OCI-LY1 (cell line): ENCODE results near the gene HIC1.

ENCODE experiments used
- H2AFZ ChIP-seq: fragments of 200-600 bp; sonication (generic), shearing (Covaris generic); 2 replicates; pipeline ENCODE4 v1.6.0; 2014; ENCODE audit warnings: antibody characterized with exemption, mild to moderate bottlenecking, low read length
- H3F3A ChIP-seq: fragments of 200-600 bp; sonication (generic), shearing (Covaris generic); 2 replicates; pipeline ENCODE4 v1.6.0; 2014; ENCODE audit warnings: mild to moderate bottlenecking, antibody characterized with exemption, low read length, moderate library complexity; ENCODE audit not compliant: insufficient read depth
- H3K27ac ChIP-seq: fragments of 200-600 bp; sonication (generic); 2 replicates; pipeline ENCODE4 v1.5.1; 2014; ENCODE audit warnings: low read length, mixed run types, mild to moderate bottlenecking, low read depth; ENCODE audit not compliant: poor library complexity, severe bottlenecking
- H3K27me3 ChIP-seq: fragments of 200-600 bp; sonication (generic); 2 replicates; pipeline ENCODE4 v1.6.0; 2014; ENCODE audit warnings: antibody characterized with exemption, mild to moderate bottlenecking, low read length, moderate library complexity; ENCODE audit not compliant: insufficient read depth
- H3K36me3 ChIP-seq: fragments of 200-600 bp; sonication (generic); 2 replicates; pipeline ENCODE4 v1.6.1; 2014; ENCODE audit warnings: mild to moderate bottlenecking, antibody characterized with exemption, low read length, moderate library complexity, mixed read lengths; ENCODE audit not compliant: insufficient read depth
- H3K4me1 ChIP-seq: fragments of 200-600 bp; sonication (generic); 2 replicates; pipeline ENCODE4 v1.5.1; 2014; ENCODE audit warnings: mild to moderate bottlenecking, low read length, moderate library complexity; ENCODE audit not compliant: insufficient read depth, severe bottlenecking
- H3K4me2 ChIP-seq: fragments of 200-600 bp; sonication (generic), shearing (Covaris generic); 2 replicates; pipeline ENCODE4 v1.6.1; 2014; ENCODE audit warnings: low read length
- H3K4me3 ChIP-seq: fragments of 200-600 bp; sonication (generic); 2 replicates; pipeline ENCODE4 v1.5.1; 2014; ENCODE audit warnings: low read length, low read depth, mild to moderate bottlenecking, mixed read lengths; ENCODE audit not compliant: poor library complexity, severe bottlenecking
- H3K79me2 ChIP-seq: fragments of 200-600 bp; shearing (Covaris generic); 2 replicates; pipeline ENCODE4 v1.6.1; 2016; ENCODE audit warnings: mixed run types, low read length, mixed read lengths; ENCODE audit not compliant: insufficient read depth
- H3K9ac ChIP-seq: fragments of 200-600 bp; sonication (generic), shearing (Covaris generic); 2 replicates; pipeline ENCODE4 v1.6.1; 2014; ENCODE audit warnings: mild to moderate bottlenecking, low read length, mixed read lengths
- H3K9me2 ChIP-seq: fragments of 200-600 bp; sonication (generic), shearing (Covaris generic); 2 replicates; pipeline ENCODE4 v1.6.1; 2014; ENCODE audit warnings: low read depth, mild to moderate bottlenecking, low read length, mixed read lengths
- H3K9me3 ChIP-seq: fragments of 200-600 bp; shearing (Covaris generic); 2 replicates; pipeline ENCODE4 v1.6.1; 2014; ENCODE audit warnings: low read length, mixed read lengths
- H4K20me1 ChIP-seq: fragments of 200-600 bp; sonication (generic), shearing (Covaris generic); 2 replicates; pipeline ENCODE4 v1.6.0; 2016; ENCODE audit warnings: mild to moderate bottlenecking, low read length; ENCODE audit not compliant: insufficient read depth
- EZH2 ChIP-seq: fragments of 200-600 bp; sonication (generic), shearing (Covaris generic); IDR thresholded peaks from 2 replicates; pipeline ENCODE4 v1.8.0; 2017; ENCODE audit warnings: borderline replicate concordance, mixed run types, mild to moderate bottlenecking, antibody characterized with exemption, low read length, moderate library complexity, mixed read lengths
- TF ChIP-seq, protein P1 (sequence below): fragments of 200-600 bp; sonication (generic), shearing (Covaris generic); IDR thresholded peaks from 2 replicates; pipeline ENCODE4 v1.5.1; 2017; ENCODE audit warnings: mild to moderate bottlenecking, antibody characterized with exemption, low read length, moderate library complexity, mixed read lengths

Gene HIC1

DNA sequence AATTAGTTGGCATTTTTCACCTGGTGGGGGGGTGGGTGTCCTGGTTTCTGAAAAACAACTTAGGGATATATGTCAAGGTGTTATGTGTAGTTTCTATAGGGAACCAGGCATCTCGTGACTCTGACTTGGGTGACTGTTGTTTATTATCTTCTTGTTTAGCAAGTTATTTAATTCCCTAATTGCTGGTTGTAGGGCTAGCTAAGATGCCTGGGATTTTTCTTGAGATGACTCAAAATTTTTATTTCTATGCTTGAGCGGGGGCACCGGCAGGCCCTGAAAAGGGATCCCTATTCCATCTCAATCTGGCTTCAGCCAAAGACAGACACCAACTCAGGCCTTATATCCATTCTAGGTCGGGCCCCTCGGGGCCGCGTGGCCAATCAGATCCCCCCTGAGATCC, 21.8 kb upstream of the HIC1 start:
- Histone ChIP-seq H3K36me3 (peaks cover 17% of the 10 kb centered on the region; the same call in 1 of the 2 replicates), H3K9me2 (no peaks in the 10 kb centered on the region), H3K9me3 (no peaks in the 10 kb centered on the region), H3F3A (no peaks in the 10 kb centered on the region), H3K4me2 (no peak overlapping the region), H2AFZ (no peak overlapping the region), H3K9ac (no peak overlapping the region), H3K27ac (no peak overlapping the region), H3K4me1 (peaks cover 16% of the 10 kb centered on the region), H3K4me3 (no peak overlapping the region), H4K20me1 (no peaks in the 10 kb centered on the region), H3K79me2 (no peaks in the 10 kb centered on the region), H3K27me3 (no peaks in the 10 kb centered on the region; the same call in 1 of the 2 replicates)
- TF ChIP-seq, protein P1, sequence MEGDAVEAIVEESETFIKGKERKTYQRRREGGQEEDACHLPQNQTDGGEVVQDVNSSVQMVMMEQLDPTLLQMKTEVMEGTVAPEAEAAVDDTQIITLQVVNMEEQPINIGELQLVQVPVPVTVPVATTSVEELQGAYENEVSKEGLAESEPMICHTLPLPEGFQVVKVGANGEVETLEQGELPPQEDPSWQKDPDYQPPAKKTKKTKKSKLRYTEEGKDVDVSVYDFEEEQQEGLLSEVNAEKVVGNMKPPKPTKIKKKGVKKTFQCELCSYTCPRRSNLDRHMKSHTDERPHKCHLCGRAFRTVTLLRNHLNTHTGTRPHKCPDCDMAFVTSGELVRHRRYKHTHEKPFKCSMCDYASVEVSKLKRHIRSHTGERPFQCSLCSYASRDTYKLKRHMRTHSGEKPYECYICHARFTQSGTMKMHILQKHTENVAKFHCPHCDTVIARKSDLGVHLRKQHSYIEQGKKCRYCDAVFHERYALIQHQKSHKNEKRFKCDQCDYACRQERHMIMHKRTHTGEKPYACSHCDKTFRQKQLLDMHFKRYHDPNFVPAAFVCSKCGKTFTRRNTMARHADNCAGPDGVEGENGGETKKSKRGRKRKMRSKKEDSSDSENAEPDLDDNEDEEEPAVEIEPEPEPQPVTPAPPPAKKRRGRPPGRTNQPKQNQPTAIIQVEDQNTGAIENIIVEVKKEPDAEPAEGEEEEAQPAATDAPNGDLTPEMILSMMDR = no peak
- no peak for TF ChIP-seq EZH2

DNA sequence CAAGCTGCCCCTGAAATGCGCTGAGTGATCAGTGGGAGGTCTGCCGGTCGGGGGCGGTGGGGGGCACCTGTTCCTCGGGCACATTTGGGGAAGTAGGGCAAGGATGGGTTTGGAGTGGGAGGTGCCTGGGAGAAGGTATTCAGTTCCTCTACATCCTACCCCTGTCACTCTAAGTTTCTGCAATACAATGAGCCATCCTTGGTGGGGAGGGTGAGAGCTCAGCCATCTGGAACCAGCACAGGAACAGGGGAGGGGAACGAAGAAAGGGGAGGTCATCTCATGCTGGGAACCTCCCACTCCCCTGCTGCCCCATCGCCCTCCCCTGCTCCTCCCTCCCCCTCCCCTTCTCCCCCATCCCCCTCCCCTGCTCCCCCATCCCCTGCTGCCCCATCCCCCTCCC, 20.7 kb upstream of the HIC1 start:
- no peak overlapping the region for H3K4me3 ChIP-seq
- H4K20me1 ChIP-seq = no peaks in the 10 kb centered on the region
- H3K9me2 ChIP-seq = no peaks in the 10 kb centered on the region
- no peak overlapping the region for H3K9ac ChIP-seq
- no peaks in the 10 kb centered on the region for H3F3A ChIP-seq
- peaks cover 16% of the 10 kb centered on the region for H3K4me1 ChIP-seq
- peaks cover 20% of the 10 kb centered on the region; the same call in 1 of the 2 replicates for H3K36me3 ChIP-seq
- no peak for TF ChIP-seq EZH2
- TF ChIP-seq, protein P1 = no peak
- H3K79me2 ChIP-seq = no peaks in the 10 kb centered on the region
- H3K9me3 ChIP-seq = no peaks in the 10 kb centered on the region
- H3K4me2 ChIP-seq = no peak overlapping the region
- H3K27me3 ChIP-seq = no peaks in the 10 kb centered on the region
- no peak overlapping the region for H2AFZ ChIP-seq
- no peak overlapping the region for H3K27ac ChIP-seq

DNA sequence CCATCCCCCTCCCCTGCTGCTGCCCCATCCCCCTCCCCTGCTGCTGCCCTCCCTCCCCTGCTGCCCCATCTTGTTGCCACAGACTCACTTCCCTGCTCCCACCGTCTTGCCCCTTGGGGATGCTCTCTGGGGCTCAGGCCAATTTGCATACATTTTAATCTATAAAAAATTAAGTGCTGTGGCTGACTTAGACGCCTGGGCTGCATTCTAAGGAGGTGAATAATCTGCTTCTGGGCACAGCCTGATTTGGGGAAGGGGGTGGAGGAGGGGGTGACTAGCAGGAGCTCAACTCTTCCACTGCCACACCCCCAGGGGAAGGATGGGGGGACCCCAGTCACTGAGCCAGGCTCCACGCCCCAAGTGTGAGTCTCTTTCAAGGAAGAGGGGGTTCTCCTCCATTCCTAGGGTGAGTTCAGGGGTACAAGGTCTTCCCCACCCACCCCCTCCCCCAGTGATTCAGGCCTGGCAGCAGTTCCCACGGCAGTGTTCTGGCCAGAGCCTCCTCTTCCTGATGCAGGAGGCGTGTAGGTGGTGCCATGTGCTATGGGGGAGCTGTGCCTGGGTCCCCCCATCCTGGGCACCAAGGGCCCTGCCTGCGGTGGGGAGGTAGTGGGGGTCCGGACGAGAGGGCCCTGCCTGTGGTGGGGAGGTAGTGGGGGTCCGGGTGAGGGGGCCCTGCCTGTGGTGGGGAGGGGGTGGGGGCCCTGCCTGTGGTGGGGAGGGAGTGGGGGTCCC, 19.9 kb upstream of the HIC1 start:
- no peaks in the 10 kb centered on the region for H3F3A ChIP-seq
- peaks cover 20% of the 10 kb centered on the region; the same call in 1 of the 2 replicates for H3K36me3 ChIP-seq
- H3K4me1 ChIP-seq = peaks cover 12% of the 10 kb centered on the region
- H3K27ac ChIP-seq = no peak overlapping the region
- TF ChIP-seq EZH2 = no peak
- TF ChIP-seq, protein P1 = no peak
- no peaks in the 10 kb centered on the region for H3K9me3 ChIP-seq
- no peak overlapping the region for H3K4me3 ChIP-seq
- H4K20me1 ChIP-seq = no peaks in the 10 kb centered on the region
- no peak overlapping the region for H3K4me2 ChIP-seq
- H3K9me2 ChIP-seq = no peaks in the 10 kb centered on the region
- no peak overlapping the region for H3K9ac ChIP-seq
- no peaks in the 10 kb centered on the region for H3K27me3 ChIP-seq
- H3K79me2 ChIP-seq = no peaks in the 10 kb centered on the region
- H2AFZ ChIP-seq = no peak overlapping the region
